Measurements from ENCODE around the gene TIMP3.

DNA sequence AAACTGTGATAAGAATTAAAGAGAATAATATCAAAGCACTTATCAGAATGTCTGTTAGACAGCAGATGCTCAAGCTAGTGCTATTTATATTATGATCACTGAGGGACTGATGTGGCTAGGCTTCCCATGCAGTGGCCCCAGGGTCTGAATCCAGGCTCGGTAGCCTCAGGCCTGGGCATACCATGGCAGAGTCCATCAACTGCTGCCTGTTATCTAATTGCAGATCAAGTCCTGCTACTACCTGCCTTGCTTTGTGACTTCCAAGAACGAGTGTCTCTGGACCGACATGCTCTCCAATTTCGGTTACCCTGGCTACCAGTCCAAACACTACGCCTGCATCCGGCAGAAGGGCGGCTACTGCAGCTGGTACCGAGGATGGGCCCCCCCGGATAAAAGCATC, 57.5 kb downstream of the TIMP3 start:
- TF ChIP-seq, protein P1, sequence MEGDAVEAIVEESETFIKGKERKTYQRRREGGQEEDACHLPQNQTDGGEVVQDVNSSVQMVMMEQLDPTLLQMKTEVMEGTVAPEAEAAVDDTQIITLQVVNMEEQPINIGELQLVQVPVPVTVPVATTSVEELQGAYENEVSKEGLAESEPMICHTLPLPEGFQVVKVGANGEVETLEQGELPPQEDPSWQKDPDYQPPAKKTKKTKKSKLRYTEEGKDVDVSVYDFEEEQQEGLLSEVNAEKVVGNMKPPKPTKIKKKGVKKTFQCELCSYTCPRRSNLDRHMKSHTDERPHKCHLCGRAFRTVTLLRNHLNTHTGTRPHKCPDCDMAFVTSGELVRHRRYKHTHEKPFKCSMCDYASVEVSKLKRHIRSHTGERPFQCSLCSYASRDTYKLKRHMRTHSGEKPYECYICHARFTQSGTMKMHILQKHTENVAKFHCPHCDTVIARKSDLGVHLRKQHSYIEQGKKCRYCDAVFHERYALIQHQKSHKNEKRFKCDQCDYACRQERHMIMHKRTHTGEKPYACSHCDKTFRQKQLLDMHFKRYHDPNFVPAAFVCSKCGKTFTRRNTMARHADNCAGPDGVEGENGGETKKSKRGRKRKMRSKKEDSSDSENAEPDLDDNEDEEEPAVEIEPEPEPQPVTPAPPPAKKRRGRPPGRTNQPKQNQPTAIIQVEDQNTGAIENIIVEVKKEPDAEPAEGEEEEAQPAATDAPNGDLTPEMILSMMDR (IDR thresholded peaks at IDR 0.05; ENCODE audit: poor library complexity) = no peak
- no peak for TF ChIP-seq EZH2phosphoT487 (IDR thresholded peaks at IDR 0.05; ENCODE audit: low read depth, severe bottlenecking, unreplicated experiment)
- TF ChIP-seq EZH2 (IDR thresholded peaks at IDR 0.05; ENCODE audit: borderline replicate concordance) = no peak
